HG03521 (cell line): ENCODE measurements around the gene MICALL1.

Experiments used
- ATAC-seq: cut with Tn5 transposase; IDR thresholded peaks from one replicate; pipeline ENCODE4 v1.9.1; 2021; ENCODE audit warnings: mild to moderate bottlenecking, moderate library complexity; ENCODE audit not compliant: unreplicated experiment

Gene MICALL1

GRCh38 chr22:37906364-37907008 is 389 bp downstream of the MICALL1 start:
- ATAC-seq, result peak; percentile 4

- ATAC-seq, result no peak
Measured at GRCh38 chr22:37907036-37907954, 1.2 kb downstream of the MICALL1 start.

GRCh38 chr22:37909766-37910165 is 3.7 kb downstream of the MICALL1 start:
- ATAC-seq, result no peak

GRCh38 chr22:37910890-37911672 is 5.0 kb downstream of the MICALL1 start:
- ATAC-seq, result no peak

GRCh38 chr22:37911697-37912096 is 5.6 kb downstream of the MICALL1 start:
- ATAC-seq, result no peak

- no peak for ATAC-seq
Measured at GRCh38 chr22:37912171-37912570, 6.1 kb downstream of the MICALL1 start.

- ATAC-seq, result no peak
Measured at GRCh38 chr22:37913233-37913721, 7.2 kb downstream of the MICALL1 start.

GRCh38 chr22:37916311-37916710 is 10.2 kb downstream of the MICALL1 start:
- no peak for ATAC-seq

GRCh38 chr22:37917874-37918548 is 11.9 kb downstream of the MICALL1 start:
- no peak for ATAC-seq

- no peak for ATAC-seq
Measured at GRCh38 chr22:37918580-37919270, 12.6 kb downstream of the MICALL1 start.

GRCh38 chr22:37920126-37920525 is 14.0 kb downstream of the MICALL1 start:
- no peak for ATAC-seq

GRCh38 chr22:37922191-37922590 is 16.1 kb downstream of the MICALL1 start:
- no peak for ATAC-seq

- ATAC-seq, result no peak
Measured at GRCh38 chr22:37923927-37924326, 17.8 kb downstream of the MICALL1 start.

GRCh38 chr22:37924386-37925065 is 18.4 kb downstream of the MICALL1 start:
- no peak for ATAC-seq

- ATAC-seq, result no peak
Measured at GRCh38 chr22:37925330-37925729, 19.2 kb downstream of the MICALL1 start.

GRCh38 chr22:37925767-37926166 is 19.7 kb downstream of the MICALL1 start:
- ATAC-seq, result no peak

GRCh38 chr22:37926358-37926757 is 20.3 kb downstream of the MICALL1 start:
- no peak for ATAC-seq

GRCh38 chr22:37926771-37927636 is 20.9 kb downstream of the MICALL1 start:
- no peak for ATAC-seq

GRCh38 chr22:37927637-37927936 is 21.5 kb downstream of the MICALL1 start:
- ATAC-seq, result no peak
